GM12891 (cell line): Measurements from ENCODE around the gene PRDX2.

Source experiments
- PAX5 ChIP-seq: IDR thresholded peaks from 2 replicates; pipeline ENCODE4 v1.6.1; 2011; ENCODE audit warnings: low read length, moderate library complexity, mild to moderate bottlenecking; ENCODE audit not compliant: insufficient read depth, severe bottlenecking
- POLR2A ChIP-seq: IDR thresholded peaks from 2 replicates; pipeline ENCODE4 v1.6.1; 2011; ENCODE audit warnings: low read depth, low read length, control low read depth

DNA sequence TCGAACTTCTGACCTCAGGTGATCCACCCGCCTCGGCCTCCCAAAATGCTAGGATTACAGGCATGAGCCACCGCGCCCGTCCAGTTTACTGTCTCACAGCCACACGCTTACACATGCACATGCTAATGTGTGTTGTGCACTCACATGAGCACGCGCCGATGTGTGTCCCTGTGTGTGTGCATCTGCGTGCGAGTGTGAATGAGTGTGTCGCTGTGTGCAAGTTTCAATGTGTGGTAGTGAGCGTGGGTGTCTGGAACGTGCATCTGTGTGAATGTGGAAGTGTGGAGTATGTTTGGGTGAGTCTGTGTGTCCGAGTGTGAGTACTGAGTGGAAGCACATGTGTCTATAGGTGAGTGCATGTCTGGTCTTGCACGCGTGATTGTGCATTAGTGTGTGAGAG, 40.9 kb upstream of the PRDX2 start:
- TF ChIP-seq POLR2A (no peak), PAX5 (no peak)
